ENCODE measurements around the gene ZFX.
"Not testable (repeated sequence)": the region's sequence is repeated elsewhere in the genome, so short reads cannot be mapped to it uniquely, and the experiment has no call there.

ZFX gene
- total RNA-seq = 121 to 197 reads per million in 2 donors

DNA sequence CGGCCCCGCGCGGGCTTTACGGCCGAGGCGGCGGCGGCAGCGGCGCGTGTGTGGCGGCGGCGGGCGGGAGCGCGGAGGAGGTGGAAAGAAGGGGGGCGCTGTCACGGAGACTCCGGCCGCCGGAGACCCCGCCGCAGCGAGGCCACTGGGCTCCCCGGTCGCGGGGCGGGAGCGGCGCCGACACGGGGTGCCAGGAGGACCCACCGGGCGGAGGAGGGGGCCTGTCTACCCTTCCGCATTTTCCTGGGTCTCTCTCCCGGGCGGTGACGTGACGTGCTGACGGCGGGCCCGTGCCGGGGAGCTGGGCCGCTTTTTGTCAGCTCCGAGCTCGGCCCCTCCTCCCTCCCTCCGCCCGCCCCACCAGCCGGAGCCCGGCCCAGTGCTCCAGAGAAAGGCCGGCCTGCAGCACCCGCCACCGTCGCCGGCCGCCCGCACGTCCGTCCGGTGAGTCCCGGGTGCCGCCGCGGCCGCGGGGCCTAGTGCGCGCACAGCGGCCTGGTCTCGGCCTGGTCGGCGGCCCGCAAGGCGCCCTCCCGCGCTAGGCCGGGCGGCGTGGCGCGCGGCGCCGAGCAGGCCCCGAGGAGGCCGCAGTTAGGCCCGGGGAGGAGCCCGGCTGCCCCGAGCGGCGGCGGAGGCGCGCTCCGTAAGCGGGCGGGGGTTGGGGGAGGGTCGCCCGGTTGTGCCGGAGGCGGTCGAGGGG lies at the start of gene ZFX:
TSS of gene ZFX (plus strand) at position 379 of the 700 bp plus-strand sequence. CDS start 23,014 bp downstream, outside the sequence.
- DNase-seq = peak; percentile 58

DNA sequence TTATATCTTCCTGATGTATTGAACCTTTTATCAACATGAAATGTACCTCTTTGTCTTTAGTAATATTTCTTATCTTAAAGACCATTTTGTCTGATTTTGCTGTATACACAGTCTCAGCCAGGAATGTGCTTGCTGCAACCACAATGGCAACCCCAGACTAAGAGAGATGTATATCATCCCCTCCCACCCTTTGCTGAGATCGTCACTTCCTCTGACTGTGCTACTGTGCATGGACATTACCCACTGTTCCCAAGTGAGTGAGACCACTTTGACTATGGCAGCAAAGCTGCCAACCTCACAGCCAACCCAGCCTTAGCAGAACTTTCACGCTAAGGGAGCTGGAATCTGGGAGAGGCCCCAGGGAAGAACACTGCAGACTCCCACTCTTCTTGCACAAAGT lies 48.8 kb upstream of the ZFX start:
- no peak for DNase-seq

DNA sequence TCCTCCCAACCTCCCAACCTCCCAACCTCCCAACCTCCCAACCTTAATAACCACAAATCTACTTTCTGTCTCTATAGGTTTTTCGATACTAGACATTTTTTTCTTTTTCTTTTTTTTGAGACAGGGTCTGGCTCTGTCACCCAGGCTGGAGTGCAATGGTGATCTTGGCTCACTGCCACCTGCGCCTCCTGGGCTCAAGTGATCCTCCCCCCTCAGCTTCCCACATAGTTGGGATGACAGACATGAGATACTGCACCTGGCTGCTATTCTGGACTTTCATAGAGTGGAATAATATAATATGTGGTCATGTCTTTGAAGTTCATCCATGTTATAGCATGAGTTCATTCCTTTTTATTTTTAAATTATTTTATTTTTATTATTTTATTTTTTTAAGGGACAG lies 39.5 kb upstream of the ZFX start:
- DNase-seq = no peak

DNA sequence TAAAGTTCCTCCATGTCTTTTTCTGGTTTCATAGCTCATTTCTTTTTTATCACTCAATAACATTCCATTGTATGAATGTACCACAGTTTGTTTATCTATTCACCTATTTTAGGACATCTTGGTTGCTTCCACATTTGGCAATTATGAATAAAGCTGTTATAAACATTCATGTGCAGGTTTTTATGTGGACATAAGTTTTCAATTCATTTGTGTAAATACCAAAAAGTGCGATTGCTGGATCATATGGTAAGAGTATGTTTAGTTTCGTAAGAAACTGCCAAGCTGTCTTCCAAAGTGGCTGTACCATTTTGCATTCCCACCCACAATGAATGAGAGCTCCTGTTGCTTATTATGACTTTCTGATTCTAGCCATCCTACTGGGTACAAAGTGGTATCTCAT lies 36.3 kb upstream of the ZFX start:
- DNase-seq = no peak

DNA sequence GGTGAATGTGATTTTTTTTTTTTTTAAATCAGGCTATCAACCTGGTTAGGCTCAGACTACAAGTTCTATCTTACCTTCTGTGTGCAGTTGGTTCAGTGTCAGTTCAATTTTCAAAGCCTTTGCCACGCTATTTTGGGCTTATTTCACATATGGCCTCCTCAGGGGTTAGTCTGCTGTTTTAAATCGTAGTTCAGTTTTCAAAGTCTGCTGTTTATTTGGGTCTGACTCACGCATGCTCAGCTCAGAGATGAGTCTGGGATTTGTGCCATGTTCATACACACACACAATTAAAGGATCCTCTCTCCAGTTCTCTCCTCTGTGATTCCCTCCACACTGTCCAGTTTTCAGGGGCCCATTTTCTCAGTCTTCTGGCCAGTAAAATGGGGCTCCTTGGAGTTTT lies 32.3 kb upstream of the ZFX start:
- DNase-seq = no peak

DNA sequence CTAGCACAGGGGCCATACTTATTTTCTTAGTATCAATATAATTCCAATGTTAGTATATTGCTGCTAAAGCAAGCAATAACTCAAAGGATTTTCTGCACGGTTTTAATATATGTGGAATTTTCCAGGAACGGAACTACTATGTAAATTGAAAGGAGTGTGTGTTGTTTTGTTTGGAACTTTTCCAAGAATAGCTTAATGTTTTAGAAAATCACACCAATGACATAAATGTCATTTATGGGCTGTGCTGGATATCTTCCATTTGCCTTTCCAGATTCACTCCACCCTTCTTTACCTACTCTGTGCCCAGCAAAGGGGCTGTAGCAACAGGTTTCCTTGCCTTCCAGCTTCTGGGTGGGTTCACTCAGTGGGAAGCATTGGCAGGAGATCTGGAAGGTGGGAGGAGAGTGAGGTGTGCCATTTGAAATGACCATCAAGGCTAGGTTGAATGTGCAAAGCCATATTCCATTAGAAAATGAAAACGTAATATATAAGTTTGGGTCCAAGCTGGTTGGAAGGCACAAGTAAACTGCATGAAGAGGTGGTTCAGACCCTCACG lies 25.2 kb upstream of the ZFX start:
- no peak for DNase-seq

DNA sequence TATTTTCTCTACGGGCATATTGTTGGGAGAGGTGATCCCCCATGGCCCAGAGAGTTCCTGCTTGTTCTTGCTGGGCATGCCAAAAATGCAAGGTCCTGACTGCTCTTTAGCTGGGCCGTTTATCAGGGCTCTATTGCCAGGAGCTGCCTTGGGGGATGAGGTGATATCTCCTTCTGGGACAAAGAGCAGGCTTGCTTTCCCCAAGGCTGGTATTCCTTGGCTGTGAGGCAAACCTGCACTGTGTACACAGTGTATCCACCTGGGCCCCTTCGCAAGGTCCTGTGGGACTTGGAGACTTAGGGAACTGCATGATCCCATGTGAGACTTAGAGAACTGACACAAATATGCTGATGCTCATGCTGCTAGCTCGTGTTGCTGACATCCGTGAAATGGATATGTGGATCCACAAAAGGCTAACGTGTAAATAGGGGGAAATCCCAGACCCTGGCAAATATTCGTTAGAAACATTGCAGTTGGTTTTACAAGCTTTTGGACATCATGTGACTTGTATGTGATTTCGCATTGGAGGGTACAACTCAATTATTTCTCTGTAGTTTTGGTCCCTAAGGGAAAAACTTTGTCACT lies 24.4 kb upstream of the ZFX start:
- no peak for DNase-seq

DNA sequence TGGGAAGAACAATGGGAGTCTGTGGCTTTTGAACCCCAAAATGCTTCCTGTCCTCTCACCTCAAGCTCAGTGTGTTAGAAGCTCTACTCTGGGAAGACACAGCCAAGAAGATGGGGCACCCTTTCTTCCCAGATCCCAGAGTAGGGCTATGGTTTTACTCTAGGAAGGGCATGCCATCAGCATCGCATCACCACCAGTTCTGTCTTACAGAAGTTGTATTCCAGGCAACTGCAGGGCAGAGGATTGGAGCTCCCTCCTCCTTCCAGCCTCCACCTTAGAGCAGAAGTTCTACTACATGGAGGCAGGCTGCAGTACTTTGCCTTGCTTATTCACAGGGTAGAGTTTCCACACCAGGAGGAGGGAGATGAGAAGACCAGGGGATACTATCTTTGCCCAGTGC lies 18.1 kb upstream of the ZFX start:
- no peak for DNase-seq

DNA sequence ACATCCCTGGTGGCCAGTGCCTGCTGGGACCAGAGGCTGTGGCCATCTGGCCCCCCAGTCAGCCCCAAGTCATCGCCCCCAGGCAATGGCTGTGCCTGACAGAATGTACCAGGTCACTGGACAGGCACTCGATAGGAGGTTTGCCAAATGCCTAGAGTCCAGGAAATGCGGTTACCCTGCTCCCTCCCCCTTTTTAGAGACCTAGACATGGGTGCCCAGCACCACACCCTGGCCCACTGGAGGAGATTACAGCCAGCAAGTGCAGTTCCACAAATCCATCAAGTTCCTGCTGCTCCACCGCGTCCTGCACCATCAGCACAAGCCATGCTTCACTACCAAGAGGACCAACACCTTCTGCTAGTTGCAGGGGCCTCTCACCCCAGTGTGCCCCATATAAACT lies 16.2 kb upstream of the ZFX start:
- DNase-seq = no peak

DNA sequence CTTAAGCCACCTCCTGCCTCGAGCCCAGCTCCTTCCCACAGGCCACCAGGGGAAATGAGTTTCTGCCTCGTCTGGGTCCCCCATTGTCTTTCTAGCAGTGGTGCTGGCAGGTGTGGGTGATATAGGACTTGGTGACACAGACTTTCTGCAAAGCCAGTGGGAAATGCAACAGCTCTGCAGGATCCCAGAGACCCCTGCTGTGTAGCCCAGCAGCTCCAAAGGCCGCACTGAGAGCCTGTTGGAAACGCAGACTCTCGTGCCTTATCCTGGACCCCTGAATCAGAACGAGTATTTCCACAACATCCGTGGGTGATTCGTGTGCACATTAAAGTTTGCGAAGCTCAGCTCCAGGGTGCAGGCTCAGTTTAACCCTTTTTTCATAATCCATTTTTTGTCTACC lies 13.8 kb upstream of the ZFX start:
- DNase-seq = not testable (repeated sequence)

DNA sequence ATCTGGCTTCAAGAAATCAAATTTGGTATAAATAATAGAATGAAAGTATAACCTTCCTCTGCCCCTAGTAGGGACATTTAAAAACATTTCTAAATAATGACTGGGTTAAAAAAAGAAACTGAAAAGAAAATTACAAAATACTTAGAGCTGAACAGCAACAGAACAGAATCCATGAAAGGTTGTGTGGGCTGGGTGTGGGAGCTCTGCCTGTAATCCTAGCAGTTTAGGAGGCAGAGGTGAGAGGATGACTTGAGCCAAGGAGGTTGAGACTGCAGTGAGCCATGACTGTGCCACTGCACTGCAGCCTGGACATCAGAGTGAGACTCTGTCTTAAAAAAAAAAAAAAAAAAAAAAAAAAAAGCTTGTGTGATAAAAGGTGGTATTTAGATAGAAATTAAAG lies 12.3 kb upstream of the ZFX start:
- no peak for DNase-seq

DNA sequence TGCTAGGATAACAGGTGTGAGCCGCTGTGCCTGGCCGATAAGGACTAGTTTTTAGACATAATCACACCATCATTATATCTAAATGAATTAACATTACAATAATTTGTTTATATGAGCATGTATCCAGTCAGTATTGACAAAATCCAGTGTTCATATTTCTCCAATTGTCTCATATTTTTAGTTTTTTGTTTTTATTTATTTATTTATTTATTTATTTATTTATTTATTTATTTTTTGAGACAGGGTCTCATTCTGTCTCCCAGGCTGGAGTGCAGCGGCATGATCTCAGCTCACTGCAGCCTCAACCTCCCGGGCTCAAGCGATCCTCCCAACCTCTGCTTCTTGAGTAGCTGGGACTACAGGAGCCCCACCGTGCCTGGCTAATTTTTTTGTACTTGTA lies 5.5 kb upstream of the ZFX start:
- DNase-seq = not testable (repeated sequence)

DNA sequence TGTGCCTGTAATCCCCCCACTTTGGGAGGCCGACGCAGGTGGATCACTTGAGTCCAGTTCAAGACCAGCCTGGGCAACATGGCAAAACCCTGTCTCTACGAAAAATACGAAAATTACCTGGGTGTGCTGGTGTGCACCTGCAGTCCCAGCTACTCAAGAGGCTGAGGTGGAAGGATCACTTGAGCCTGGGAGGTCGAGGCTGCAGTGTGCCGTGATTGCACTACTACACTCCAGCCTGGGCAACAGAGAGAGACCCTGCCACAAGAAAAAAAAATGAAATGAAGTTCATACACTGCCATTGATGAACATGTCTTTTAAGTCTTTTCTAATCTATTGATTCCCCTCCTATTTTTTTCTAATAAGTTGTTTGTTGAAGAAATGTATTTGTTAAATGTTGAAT lies 5.0 kb upstream of the ZFX start:
- DNase-seq = no peak

DNA sequence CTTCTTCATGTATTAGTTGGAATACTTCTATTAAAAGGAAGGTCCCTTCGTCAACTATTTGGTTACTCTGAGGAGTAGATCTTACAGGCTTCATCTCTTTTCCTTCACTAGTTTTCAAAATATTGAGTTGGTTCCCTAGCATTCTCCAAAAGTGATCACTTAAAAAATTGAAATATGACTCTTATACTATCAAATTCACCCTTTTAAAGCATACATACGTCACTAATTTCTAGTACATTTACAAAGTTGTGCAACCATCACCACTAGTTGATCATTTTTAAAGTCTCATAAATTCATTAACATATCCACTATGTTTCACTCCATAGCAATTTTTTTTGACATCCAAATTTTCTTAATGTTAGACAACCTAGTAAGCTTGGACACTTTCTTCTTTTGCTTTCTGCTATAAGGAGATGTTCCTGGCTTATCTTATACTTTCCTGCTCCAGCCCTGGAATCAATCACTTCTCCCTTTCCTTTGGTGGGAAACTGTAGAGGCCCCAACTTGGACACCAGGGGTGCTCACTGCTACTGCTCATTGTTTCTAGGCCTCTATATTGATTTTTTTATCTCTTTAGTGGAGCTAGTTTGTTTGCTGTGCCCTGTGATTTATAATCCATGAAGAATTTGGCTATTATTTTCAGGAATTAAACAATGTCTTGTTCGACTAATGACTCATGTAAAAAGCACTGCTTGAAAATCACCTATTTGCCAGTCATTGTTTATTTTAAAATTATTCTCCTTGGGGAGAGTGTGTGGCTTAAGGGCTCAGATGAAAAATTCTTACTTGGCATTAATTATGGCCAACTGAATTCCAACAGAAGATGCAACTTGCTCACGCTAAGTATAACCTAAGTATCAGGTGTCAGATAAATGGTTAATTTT lies 4.0 kb upstream of the ZFX start:
- no peak for DNase-seq

DNA sequence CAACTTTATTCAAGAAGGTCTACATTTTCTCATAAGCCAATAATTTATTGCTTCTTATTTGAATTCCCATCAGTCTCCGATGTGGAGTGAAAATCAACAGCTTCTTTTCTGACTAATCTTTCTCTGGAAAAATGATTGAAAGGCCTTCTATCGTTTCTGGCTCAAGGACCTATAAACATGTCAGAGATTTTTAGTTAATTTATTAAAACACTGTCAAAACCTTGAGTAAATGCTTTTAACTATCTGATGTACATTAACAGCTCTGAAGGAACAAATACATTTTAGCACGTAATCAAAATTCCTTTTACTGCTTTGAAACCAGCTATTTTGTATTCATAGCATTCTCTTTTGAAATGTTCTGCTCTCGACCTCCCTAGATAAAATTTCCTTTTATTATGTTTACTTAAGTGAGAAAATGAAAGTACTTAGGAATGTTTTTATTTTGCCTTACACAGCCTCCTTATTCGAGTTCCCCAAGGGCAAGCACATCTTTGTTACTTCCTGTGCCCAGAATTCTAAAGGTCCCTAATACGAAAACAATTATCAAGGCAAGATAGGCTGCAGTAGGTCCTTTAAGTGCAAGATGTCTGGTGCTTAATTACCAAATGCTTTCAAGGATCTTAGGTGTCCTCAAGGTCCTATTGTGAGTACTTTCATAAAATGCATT lies 3.1 kb upstream of the ZFX start:
- no peak for DNase-seq

DNA sequence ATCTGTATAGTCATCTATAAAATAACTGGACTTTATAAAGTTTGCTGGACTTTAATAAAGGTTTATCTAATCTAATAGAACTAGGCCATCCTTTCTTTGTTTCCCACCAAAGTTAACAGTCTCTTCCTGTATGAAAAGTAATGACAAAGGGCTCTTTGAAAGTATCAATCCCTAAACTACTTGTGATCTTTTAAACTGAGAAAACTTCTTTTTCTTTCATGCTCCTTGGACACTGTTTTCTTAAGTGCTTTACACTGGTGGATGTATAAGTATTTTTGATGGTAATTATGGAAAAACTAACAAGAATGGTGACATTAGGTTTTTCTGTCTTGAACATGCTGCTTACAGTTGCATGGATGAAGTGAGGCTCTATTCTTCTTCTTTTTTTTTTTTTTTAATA lies 2.4 kb upstream of the ZFX start:
- no peak for DNase-seq

DNA sequence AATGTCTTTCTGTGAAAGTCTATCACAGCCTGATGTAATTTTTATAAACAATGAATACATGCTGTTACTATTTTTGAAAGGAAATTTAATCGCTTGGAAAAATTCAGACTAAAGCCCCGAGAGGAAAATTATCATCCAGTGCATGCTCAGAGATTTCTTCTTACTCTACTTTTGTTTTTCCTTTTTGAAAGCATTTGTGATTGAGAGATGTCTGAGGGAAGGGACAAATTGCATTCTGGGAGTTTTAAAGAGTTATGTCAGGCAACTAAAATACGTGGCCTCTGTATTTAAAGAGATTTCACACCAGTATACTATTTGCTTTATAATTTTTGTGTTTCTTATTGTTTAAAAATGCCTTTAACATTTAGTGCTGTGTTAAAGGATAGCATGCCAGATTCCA lies 1.4 kb upstream of the ZFX start:
- no peak for DNase-seq

DNA sequence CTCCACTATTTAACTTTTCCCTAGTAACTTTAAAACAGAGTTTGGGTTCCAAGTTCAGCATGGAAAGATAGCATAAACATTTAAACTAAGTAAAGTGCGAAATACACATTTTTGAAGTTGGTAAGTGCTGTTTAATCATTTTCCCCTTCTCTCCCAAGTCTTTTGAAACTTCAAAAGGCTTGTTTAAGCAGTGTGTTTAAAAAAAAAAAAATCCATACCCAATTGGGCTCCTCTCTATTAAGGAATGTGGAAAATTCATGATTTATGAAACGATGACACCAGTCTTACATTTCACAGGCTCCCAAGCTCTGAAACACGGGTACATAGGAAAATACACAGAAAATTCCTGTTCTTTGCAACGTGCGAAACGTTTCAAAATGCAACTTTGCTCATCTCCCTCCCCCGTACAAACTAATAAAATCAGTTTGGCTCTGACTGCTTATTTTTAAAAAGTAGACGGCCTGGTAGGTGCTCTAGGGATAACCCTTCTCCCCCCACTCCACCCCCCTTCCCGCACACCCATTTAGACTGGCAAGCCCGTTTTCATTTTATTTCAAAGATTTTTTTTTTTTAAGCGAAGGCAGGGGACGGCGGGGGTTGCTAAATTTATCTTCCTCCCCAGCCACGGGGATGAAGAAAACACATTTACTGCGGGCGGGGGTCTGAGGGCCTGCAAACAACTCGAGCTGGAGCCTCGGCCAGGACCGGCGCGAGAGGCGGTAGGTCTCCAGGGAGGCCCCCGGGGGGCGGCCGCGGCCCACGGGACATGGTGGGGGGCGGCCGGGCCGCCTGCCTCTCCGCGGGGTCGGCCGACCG lies 786 bp upstream of the ZFX start:
- DNase-seq = no peak

DNA sequence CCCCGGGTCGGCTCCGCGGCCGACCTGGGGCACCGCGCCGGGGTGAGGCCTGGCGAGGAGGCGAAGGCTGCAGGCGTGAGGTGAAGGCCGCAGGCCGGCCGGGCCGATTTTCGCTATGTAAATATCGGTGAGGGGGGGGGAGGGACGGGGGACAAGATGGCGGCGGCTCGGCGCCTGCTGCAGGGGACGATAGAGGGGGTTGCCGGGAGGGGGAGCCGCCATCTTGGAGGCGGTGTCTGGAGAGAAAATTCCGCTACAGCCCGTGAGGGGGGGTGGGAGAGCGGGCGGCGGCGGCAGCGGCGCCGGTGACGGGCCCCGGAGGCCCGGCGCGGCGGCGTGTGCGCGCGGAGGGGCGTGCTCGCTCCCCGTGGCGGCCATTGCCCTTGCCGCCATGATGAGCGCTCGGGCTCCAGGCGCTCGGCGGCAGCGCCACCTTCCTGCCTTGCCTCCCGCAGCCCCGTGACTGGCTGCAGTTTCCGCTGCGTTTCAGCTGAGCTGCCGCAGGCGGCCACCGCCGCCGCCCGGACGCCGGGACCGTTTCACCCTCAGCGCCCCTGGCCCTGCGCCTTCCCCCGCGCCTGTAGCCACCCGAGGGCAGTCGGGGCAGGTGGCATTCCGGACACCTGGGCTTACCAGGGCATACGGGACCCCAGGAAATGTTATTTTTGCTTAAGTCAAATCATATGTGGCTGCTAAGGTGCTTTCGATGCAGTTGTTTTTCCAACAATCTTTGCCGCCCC lies 692 bp downstream of the ZFX start:
- DNase-seq = peak; percentile 84

DNA sequence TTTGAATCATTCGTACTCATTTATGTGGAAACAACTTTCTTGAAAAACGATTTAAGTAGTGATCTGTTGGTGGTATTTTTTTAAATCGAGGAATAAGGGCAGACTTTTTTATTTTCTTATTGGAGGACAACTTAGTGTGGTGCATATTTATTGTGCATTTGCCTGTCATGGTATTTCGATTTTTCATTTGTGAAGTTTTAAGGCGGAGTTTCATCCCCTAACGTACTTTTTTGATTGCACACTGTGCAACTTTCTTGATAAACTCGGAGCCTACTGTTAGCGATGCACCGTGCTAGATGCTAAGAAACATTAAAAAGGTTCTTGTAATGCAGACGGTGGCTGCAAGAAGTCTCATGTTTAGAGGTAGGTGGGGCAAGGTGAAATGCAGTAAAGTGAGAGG lies 1.4 kb downstream of the ZFX start:
- no peak for DNase-seq

DNA sequence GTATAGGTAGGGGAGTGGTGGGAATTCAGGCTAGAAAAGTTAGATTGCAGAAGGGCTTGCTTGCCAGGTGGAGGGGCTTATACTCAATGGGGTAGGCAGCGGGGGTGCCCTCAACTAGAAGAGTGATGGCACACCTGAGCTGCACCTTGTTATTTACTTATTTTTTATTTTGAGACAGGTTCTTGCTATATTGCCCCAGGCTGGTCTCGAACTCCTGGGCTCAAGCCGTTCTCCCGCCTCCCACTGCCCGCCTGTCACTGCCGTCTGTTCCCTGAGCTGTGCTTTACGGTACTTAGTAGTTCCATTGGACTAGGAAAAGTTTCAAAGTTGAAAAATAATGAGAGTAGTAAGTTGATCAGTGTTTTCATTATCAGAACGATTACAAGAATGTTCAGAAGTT lies 2.0 kb downstream of the ZFX start:
- no peak for DNase-seq
